Measurements from ENCODE around the gene CDK5. TPM values are rescaled to one million over a fixed set of nuclear protein-coding genes. Genes with fewer than 3 reads are reported as not detected.

The CDK5 gene
- total RNA-seq, 3 donors from 2014 or later, result 5.2 to 8.8 (median 8.6) TPM

- H3K9me3 ChIP-seq, result no peaks in the 10 kb centered on the region
- no peak for TF ChIP-seq POLR2A (IDR thresholded peaks at IDR 0.05)
- TF ChIP-seq CTCF (IDR thresholded peaks at IDR 0.05), result no peak
- no peak for TF ChIP-seq POLR2AphosphoS5 (IDR thresholded peaks at IDR 0.05)
- H3K27ac ChIP-seq, result no peak overlapping the region
- H3K27me3 ChIP-seq, result peaks cover 9 to 59% of the 10 kb centered on the region in 2 donors
- intact Hi-C loops (cut with DNase I; ENCODE audit: low total_unique reads), result loop anchor here (10.0 kb wide), 1 partner anchor 100 kb away; no protein-coding TSS in a partner anchor
- no peak for DNase-seq (ENCODE audit: low spot score in 2 of 2)
- peaks cover 8 to 10% of the 10 kb centered on the region in 2 donors for H3K4me1 ChIP-seq
- H3K36me3 ChIP-seq, result no peaks in the 10 kb centered on the region
- H3K4me3 ChIP-seq, result no peak overlapping the region
Observed at GRCh38 chr7:151014950-151015349, 42.7 kb downstream of the CDK5 start.

- TF ChIP-seq POLR2A (IDR thresholded peaks at IDR 0.05) (no peak), POLR2AphosphoS5 (IDR thresholded peaks at IDR 0.05) (no peak), CTCF (IDR thresholded peaks at IDR 0.05) (peak in 1 of 3 donors; percentile 20)
- H3K27ac ChIP-seq, result peak overlapping the region in 1 of 2 donors; percentile 21
- H3K27me3 ChIP-seq, result peaks cover 6 to 63% of the 10 kb centered on the region in 2 donors
- no peaks in the 10 kb centered on the region for H3K9me3 ChIP-seq
- DNase-seq (ENCODE audit: low spot score in 2 of 2), result peak; percentile 72
- H3K36me3 ChIP-seq, result no peaks in the 10 kb centered on the region
- peaks cover 7 to 8% of the 10 kb centered on the region in 2 donors for H3K4me1 ChIP-seq
- intact Hi-C loops (cut with DNase I; ENCODE audit: low total_unique reads), result loop anchor here (10.0 kb wide), 1 partner anchor 101 kb away; no protein-coding TSS in a partner anchor
- peak overlapping the region; percentile 9 to 67 (median 47) for H3K4me3 ChIP-seq
Observed at GRCh38 chr7:151013733-151014497, 43.8 kb downstream of the CDK5 start.

GRCh38 chr7:151013356-151013732 lies 44.4 kb downstream of the CDK5 start:
- peak overlapping the region; percentile 9 to 67 (median 47) for H3K4me3 ChIP-seq
- DNase-seq (ENCODE audit: low spot score in 2 of 2), result no peak

GRCh38 chr7:151012911-151013347 lies 44.8 kb downstream of the CDK5 start:
- Histone ChIP-seq H3K9me3 (no peaks in the 10 kb centered on the region), H3K4me3 (peak overlapping the region in 2 of 3 donors; percentile 47 to 67), H3K27me3 (peaks cover 2 to 59% of the 10 kb centered on the region in 2 donors), H3K4me1 (peaks cover 0 to 2% of the 10 kb centered on the region in 2 donors), H3K36me3 (no peaks in the 10 kb centered on the region), H3K27ac (peak overlapping the region in 1 of 2 donors; percentile 14)
- TF ChIP-seq POLR2AphosphoS5 (IDR thresholded peaks at IDR 0.05), result no peak
- TF ChIP-seq CTCF (IDR thresholded peaks at IDR 0.05), result peak in 2 of 3 donors; percentile 33 to 40
- no peak for DNase-seq (ENCODE audit: low spot score in 2 of 2)
- intact Hi-C loops (cut with DNase I; ENCODE audit: low total_unique reads), result loop anchor here (10.0 kb wide), 1 partner anchor 102 kb away; no protein-coding TSS in a partner anchor

More at GRCh38 chr7:151013356-151013732, 44.4 kb downstream of the CDK5 start:
- H3K27me3 ChIP-seq, result peaks cover 3 to 63% of the 10 kb centered on the region in 2 donors
- peak overlapping the region in 1 of 2 donors; percentile 14 for H3K27ac ChIP-seq
- intact Hi-C loops (cut with DNase I; ENCODE audit: low total_unique reads), result loop anchor here (10.0 kb wide), 1 partner anchor 101 kb away; no protein-coding TSS in a partner anchor
- H3K4me1 ChIP-seq, result peaks cover 2 to 6% of the 10 kb centered on the region in 2 donors
- TF ChIP-seq CTCF (IDR thresholded peaks at IDR 0.05) (no peak), POLR2AphosphoS5 (IDR thresholded peaks at IDR 0.05) (no peak), POLR2A (IDR thresholded peaks at IDR 0.05) (no peak)
- H3K36me3 ChIP-seq, result no peaks in the 10 kb centered on the region
- no peaks in the 10 kb centered on the region for H3K9me3 ChIP-seq

All from breast epithelium (tissue), 4 donors.